ENCODE results near the gene OGG1.
A peak's percentile ranks its signal among the peaks of the same experiment; 100 is the strongest.

The OGG1 gene

DNA sequence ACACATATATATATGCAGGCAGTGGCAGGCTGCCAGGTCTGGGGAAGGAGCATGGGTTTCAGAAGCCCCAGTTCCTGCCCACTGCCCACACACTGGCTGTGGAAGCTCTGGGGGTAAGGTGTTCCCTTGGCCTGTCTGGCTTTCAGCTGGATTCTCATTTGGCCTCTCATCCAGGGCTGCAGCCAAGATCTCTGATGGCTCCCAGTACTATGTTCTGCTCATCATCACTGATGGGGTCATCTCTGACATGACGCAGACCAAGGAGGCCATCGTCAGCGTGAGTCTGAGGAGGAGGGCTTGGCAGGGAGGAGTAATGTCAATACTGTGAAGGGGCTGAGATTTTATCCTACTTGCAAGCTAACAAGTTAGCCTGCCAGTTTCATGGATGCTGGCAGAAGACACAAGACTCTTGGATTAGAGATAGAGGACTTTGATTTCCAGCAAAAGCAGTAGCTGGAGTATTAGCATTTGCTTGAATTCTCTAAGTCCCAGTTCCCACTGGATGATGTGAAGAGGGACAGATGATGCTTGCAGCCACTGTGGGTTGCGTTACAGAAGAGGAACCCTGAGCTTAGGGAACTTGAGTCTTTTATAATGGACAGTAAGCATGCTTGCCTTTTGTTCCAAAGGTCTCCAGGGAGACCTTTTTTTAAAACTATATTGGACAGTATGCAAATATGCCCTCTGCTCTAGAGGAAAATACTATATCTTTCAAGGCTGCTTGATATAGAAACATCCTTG, 23.8 kb upstream of the OGG1 start:
- DNase-seq, result no peak
- in situ Hi-C loops (cut with MboI; ENCODE audit: low pct_unique_long_range_greater_than_20kb, low sequenced_read_pairs), result no loop called here

DNA sequence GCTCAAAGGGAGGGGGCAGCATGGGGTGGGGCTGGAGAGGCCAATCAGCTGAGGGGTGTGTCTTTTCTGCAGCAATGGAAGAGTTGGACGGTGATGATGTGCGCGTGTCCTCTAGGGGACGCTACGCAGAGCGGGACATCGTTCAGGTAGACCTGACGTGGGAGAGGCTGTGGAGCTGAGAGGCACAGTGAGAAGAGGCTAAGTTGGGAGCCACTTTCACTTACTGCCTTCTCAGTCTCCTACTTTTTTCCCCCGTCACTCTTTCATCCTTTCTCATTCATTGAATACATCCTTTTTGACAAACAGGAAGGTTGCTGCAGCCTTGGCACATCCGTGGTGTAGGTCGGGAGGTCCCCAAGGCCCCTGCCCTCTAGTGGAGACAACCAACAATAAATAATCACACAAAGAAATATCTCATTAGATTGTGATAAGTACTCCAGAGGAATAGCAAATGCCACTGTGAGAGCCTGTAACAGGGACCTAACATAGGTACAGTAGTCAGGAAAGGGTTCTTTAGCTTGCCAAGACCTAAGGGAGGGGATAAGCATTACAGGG, 22.6 kb upstream of the OGG1 start:
- peak; percentile 67 for DNase-seq
- in situ Hi-C loops (cut with MboI; ENCODE audit: low pct_unique_long_range_greater_than_20kb, low sequenced_read_pairs), result no loop called here

DNA sequence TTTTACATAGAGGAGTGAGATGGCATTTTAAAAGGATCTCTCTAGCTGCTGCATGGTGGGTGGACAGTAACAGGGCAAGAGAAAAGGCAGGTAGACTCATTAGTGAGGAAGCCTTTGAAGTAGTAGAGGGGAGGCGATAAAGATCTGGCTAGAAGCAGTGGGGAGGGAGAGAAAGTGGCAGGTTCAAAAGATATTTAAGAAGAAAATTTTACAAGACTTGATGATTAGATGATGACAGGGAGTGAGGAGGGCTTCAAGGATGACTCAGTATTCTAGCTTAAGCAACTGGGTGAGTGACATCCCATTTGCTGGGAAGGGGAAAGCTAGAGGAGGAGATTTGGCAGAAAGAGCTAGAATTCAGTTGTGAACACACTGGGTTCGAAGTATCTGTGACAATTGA, 22.0 kb upstream of the OGG1 start:
- DNase-seq, result no peak
- in situ Hi-C loops (cut with MboI; ENCODE audit: low pct_unique_long_range_greater_than_20kb, low sequenced_read_pairs), result no loop called here

DNA sequence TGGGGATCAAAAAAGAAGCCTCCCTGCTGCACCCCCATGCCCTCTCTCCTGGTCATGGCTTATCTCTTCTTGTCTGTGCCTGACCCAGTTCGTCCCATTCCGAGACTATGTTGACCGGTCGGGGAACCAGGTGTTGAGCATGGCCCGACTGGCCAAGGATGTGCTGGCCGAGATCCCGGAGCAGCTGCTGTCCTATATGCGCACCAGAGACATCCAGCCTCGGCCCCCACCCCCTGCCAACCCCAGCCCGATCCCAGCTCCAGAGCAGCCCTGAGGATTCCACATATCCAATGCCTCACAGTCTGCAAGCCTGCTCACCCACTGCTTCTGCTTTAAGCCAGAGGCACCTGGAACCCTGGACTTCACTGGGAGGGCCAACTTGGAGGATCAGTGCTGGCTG, 20.3 kb upstream of the OGG1 start:
- in situ Hi-C loops (cut with MboI; ENCODE audit: low pct_unique_long_range_greater_than_20kb, low sequenced_read_pairs), result no loop called here
- DNase-seq, result no peak

DNA sequence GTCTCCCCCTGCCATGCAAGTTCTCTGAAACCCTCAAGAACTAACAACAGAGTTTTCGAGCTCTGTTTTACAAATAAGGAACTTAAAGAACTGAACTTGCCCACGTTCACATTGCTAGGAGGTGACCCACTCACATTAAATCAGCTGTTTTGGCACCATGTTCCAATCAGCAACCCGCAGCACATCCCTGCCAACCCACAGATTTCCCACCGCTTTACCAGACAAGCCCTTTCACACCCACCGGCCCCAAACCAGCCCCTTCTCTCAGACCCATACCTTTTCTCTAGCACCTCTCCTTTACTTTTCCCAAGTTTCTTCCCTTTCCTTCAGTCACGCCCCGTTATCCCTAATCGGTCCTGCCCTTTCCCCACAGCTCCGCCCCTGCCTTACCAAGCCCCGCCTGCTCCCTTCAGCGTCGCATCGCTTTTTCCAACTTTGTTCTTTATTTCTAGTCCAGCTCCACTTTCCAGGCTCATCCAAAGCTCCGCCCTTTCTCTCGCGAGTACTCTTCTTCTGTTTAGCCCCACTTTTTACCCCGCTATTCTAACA, 19.0 kb upstream of the OGG1 start:
- in situ Hi-C loops (cut with MboI; ENCODE audit: low pct_unique_long_range_greater_than_20kb, low sequenced_read_pairs), result no loop called here
- DNase-seq, result no peak

DNA sequence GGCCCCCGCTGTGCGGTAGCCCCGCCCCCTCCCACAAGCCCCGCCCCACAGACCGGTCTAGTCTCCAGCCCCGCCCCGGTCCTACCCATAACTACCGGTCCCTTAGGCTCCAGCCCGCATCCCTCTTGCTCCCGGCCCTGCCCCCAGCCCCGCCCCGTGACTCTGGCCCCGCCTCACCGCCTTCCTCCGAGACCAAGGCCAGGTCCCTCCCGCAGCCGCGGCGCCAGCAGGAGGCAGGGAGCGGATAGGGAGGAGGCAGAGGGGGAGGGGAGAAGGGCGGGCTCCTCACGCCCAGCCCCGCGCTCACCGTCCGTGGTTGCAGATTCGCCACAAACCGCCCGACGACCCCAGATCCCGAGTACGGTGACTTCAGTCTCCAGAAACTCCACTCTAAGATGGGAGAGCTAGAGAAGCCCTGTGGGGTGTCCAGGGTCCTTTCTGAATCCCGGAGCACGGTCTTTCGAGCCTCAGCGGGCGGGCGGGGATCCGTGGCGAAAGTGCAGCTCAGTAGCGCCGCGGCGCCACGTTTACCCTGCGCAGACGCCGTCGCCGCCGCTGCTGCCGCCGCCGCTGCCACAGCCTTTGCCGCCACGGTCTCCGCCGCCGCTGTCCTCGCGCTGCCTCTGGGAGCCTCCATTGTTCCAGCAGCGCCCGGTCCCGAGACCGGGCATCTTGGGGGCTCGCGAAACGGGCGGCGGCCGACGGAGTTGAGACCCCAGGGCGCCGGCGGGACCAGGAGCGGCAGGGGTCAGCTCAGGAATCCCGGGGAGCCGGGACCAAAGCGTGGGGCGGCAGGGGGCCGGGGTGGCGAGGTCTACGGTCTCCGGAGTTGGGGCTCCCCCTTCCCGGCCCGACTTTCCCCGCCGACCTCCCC, 18.3 kb upstream of the OGG1 start, which contains the start of gene BRPF1:
Gene BRPF1 (plus strand): TSS at position 530 of the 874 bp plus-strand sequence. CDS start 2,406 bp downstream, outside the sequence.
- in situ Hi-C loops (cut with MboI; ENCODE audit: low pct_unique_long_range_greater_than_20kb, low sequenced_read_pairs), result no loop called here
- peak; percentile 95 for DNase-seq

DNA sequence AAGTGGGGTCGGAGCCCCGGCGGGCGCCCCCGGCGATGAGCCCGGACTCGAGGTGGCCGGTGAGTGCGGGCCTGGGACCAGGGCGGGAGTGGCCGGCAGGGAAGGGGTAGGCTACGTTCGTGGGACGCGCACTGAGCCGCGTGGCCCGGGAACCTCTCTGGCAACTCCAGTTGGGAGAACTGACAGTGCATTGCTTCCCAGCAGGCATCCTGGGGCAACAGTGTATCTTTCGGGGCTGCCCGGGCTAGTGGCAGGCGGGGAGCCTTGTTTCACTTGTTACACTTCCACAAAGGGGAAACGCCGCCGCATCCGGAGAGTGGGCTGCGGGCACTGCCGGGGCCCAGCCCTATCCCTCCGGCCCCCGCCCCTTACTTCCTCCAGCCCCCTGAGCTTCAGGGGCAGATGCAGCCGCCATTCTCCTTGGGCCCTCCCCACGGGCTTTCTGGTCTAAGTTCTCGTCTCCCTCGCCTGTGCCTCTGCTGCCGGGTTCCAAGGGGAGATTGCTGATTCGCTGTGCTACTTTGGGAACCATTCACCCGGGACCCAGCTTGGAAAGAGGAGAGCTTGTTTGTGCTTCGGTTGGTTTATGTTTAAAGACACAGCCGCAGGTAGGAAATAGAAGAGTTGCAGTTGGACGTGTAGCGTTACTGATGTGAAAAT, 17.5 kb upstream of the OGG1 start:
- in situ Hi-C loops (cut with MboI; ENCODE audit: low pct_unique_long_range_greater_than_20kb, low sequenced_read_pairs), result no loop called here
- peak; percentile 81 for DNase-seq

DNA sequence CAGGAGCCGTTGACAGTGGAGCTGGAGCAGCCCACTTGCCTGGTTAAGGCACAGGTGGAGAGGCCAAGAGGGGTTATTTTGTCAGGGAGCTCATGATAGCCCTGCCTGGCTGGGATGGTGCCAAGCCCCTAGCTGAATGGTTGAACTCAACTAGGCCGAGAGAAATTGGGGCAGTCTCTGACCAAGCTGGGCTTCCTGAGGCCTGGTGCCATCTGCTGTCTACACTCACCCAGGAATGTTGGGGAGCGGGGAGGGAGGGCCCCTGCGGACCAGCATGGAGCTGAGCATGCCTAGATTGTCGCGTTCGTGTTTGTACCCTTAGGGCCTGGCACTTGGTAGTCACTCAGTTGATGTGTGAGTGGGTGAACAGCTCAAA, 17.0 kb upstream of the OGG1 start:
- in situ Hi-C loops (cut with MboI; ENCODE audit: low pct_unique_long_range_greater_than_20kb, low sequenced_read_pairs), result no loop called here
- no peak for DNase-seq

DNA sequence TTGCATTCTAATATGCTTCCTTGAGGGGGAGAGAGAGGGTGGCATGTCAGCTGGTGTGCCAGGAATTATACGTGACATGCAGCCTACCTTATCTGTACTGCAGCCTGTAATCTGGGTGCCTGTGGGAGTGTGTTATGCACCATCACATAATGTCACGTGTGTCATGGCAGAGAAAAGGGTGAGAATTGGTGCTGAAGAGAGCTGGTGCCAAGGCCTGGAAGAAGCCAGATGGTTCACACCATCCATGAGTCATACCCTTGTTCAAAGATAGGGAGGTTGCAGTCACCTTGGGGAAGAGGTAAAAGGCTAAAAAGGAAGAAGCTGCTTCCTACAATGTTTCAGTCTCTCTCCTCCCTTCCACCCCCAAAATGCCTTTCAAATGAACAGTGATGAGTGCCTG, 12.9 kb upstream of the OGG1 start:
- in situ Hi-C loops (cut with MboI; ENCODE audit: low pct_unique_long_range_greater_than_20kb, low sequenced_read_pairs), result no loop called here
- no peak for DNase-seq

DNA sequence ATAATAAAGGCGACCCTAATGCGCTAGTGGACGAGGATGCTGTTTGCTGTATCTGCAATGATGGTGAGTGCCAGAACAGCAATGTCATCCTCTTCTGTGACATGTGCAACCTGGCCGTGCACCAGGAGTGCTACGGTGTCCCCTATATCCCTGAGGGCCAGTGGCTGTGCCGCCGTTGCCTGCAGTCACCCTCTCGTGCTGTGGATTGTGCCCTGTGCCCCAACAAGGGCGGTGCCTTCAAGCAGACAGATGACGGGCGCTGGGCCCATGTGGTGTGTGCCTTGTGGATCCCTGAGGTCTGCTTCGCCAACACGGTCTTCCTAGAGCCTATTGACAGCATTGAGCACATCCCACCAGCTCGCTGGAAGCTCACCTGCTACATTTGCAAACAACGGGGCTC, 10.6 kb upstream of the OGG1 start:
- DNase-seq, result no peak
- in situ Hi-C loops (cut with MboI; ENCODE audit: low pct_unique_long_range_greater_than_20kb, low sequenced_read_pairs), result no loop called here

DNA sequence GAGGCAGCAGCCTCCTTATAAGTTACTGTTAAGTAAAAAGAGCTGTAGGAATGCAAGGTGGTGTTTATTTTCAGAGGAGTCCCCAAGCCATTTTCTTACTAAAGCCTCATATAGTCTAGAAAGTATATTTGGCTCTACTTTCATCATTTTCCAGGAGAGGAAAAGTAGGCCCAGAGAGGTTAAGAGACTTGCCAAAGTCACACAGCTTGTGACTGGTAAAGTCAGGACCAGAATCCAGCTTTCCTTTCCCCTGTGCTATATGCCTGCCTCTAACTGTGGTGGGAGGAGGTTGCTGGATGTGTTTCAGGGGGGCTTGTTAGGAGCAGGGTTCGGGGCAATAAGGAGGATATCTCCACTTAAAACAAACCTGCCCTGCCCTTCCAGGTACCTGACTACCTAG, 7.2 kb upstream of the OGG1 start:
- no peak for DNase-seq
- in situ Hi-C loops (cut with MboI; ENCODE audit: low pct_unique_long_range_greater_than_20kb, low sequenced_read_pairs), result no loop called here

DNA sequence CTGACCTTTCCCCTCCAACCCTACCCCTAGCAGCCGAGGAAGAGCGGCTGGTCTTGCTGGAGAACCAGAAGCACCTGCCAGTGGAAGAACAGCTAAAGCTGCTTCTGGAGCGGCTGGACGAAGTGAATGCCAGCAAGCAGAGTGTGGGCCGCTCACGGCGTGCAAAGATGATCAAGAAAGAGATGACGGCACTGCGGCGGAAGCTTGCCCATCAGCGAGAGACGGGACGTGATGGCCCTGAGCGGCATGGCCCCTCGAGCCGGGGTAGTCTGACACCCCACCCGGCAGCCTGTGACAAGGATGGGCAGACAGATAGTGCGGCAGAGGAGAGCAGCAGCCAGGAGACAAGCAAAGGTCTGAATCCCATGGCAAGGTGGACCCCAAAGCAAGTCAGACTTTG, 6.2 kb upstream of the OGG1 start:
- in situ Hi-C loops (cut with MboI; ENCODE audit: low pct_unique_long_range_greater_than_20kb, low sequenced_read_pairs), result no loop called here
- no peak for DNase-seq

DNA sequence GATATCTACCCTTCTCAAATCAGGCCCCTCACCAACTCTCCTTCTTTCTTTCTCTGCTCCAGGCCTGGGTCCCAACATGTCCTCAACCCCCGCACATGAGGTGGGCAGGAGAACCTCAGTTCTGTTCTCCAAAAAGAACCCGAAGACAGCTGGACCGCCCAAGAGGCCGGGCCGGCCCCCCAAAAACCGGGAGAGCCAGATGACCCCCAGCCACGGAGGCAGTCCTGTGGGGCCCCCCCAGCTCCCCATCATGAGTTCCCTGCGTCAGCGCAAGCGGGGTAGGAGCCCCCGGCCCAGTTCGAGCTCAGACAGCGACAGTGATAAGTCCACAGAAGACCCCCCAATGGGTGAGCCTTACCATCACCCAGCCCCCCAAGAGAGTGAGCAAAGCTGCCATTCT, 5.6 kb upstream of the OGG1 start:
- in situ Hi-C loops (cut with MboI; ENCODE audit: low pct_unique_long_range_greater_than_20kb, low sequenced_read_pairs), result no loop called here
- no peak for DNase-seq

DNA sequence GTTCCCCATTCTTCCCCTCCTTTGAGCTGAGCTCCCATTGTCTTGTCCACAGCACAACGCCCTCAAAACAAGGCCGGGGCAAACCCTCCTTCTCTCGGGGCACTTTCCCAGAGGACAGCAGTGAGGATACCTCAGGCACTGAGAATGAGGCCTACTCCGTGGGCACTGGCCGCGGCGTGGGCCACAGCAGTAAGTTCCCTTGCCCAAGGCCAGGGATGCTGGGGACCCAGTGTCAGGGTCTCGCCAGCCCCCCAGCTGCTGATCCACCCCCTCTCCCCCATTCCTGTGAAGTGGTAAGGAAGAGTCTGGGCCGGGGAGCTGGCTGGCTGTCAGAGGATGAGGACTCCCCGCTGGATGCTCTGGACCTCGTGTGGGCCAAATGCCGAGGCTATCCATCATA, 4.2 kb upstream of the OGG1 start:
- in situ Hi-C loops (cut with MboI; ENCODE audit: low pct_unique_long_range_greater_than_20kb, low sequenced_read_pairs), result no loop called here
- no peak for DNase-seq

DNA sequence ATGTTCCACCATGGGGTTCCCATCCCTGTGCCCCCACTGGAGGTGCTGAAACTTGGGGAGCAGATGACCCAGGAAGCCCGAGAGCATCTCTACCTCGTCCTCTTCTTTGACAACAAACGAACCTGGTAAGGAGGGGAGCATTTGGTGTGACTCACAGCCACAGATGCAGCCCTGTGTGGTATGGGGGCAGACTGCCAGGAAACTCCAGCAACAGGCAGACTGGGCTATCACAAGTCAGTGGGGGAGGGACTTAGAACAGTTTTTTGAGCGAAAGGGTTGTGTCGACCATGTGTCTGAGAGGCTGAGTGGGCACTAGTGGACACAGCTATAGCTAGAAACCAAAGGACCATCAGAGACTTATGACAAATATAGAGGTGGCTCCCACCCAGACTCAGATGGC, 3.4 kb upstream of the OGG1 start:
- in situ Hi-C loops (cut with MboI; ENCODE audit: low pct_unique_long_range_greater_than_20kb, low sequenced_read_pairs), result no loop called here
- no peak for DNase-seq

DNA sequence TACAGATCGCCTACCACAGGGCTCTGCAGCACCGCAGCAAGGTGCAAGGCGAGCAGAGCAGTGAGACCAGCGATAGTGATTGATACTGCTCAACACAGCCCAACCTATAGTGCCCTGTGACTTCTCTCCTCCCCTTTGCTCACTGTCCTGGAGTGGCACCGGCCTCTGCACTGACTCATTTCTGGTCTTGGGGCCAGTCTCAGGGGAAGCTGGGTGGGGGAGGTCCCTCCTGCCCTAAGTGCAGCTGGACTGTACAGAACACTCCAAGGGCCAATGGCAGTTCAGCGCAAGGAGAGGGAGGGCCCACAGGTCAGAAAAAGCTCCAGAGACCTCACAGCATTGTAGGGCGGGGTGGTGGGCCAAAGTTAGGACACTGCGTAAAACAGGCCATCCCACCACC, 2.5 kb upstream of the OGG1 start:
- in situ Hi-C loops (cut with MboI; ENCODE audit: low pct_unique_long_range_greater_than_20kb, low sequenced_read_pairs), result no loop called here
- DNase-seq, result no peak

DNA sequence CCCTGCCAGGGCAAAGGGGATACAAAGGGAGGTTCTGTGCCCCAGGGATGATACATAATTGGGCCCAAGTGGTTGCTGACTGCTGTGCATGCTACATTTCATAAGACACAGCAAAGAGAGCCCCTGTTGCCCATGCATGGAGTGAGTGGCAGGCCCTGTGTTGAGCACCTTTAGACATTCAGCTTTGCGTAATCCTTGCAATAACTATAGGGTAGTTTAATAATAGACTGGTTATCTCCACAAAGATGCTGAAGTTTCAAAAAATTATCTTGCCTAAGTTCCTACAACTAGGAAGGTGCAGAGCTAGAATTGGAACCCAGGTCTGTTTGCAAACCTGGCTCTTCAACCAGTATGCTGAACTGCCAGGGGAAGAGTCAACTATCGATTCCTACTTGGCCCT, 1.7 kb upstream of the OGG1 start:
- DNase-seq, result no peak
- in situ Hi-C loops (cut with MboI; ENCODE audit: low pct_unique_long_range_greater_than_20kb, low sequenced_read_pairs), result no loop called here

DNA sequence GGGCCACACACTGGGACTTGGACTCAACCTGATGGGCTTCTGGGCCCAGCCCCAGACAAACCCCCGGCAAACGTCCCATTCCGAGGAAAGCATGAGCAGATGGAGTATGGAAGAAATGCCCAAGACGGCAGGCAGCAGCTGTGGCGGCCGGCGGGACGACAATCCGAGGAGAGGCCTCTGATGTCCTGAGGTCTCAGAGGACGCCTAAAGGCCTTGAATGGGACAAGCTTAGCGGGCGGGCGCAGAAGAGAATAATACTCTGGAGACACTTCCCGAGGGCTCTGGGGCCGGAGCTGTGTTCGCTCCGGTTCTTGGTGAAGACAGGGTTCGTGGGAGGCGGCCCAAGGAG, 482 bp upstream of the OGG1 start:
- no peak for DNase-seq
- in situ Hi-C loops (cut with MboI; ENCODE audit: low pct_unique_long_range_greater_than_20kb, low sequenced_read_pairs), result no loop called here

DNA sequence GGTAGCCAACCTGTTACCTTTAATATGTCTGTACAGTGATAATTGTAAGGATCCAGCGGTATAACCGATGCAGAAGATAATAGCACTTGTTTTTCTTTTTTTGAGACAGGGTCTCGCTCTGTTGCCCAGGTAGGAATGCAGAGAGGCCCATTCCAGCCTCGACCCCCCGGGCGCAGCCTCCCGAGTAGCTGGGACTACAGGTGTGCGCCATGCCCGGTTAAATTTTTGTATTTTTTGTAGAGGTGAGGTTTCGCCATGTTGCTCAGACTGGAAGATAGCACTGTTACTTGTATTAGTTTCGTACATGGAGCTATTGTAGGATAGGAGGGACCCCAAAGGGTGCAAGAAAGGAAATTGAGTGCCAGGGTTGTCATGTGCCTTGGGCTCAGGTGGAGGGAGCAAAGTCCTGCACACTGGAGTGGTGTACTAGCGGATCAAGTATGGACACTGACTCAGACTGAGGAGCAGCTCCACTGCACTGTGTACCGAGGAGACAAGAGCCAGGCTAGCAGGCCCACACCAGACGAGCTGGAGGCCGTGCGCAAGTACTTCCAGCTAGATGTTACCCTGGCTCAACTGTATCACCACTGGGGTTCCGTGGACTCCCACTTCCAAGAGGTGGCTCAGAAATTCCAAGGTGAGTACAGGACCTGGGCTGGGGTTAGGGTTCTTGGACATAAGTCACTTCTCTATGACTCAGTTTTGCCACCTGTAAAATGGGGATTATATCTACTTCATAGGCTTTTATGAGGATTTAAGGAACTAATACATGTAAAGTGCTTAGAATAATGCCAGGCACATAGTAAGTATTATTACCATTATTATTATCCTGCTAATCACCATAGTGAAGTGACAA, 1.0 kb downstream of the OGG1 start:
- DNase-seq, result peak; percentile 48
- in situ Hi-C loops (cut with MboI; ENCODE audit: low pct_unique_long_range_greater_than_20kb, low sequenced_read_pairs), result no loop called here
